ENCODE measurements around the gene ADAMTS3. TPM values are rescaled to one million over a fixed set of nuclear protein-coding genes. Genes with fewer than 3 reads are reported as not detected.

ADAMTS3 gene
- total RNA-seq, 1 donor from 2014 or later: 0.89 TPM

- no peaks in the 10 kb centered on the region for H3K36me3 Mint-ChIP-seq (ENCODE audit: insufficient read depth)
- no peak overlapping the region for H3K4me3 Mint-ChIP-seq (ENCODE audit: low read depth)
- no peaks in the 10 kb centered on the region for H3K27me3 Mint-ChIP-seq
- no peak for TF ChIP-seq CTCF (IDR thresholded peaks at IDR 0.05; ENCODE audit: unreplicated experiment)
- peaks cover 11% of the 10 kb centered on the region for H3K9me3 Mint-ChIP-seq (ENCODE audit: low read depth)
- DNase-seq (ENCODE audit: low spot score, unreplicated experiment): no peak
- H3K4me1 Mint-ChIP-seq (ENCODE audit: low read depth): no peaks in the 10 kb centered on the region
- H3K27ac Mint-ChIP-seq: no peak overlapping the region
Measured at GRCh38 chr4:72591547-72592454, 22.8 kb upstream of the ADAMTS3 start.

GRCh38 chr4:72587334-72587733 is 18.3 kb upstream of the ADAMTS3 start:
- no peak for TF ChIP-seq CTCF (IDR thresholded peaks at IDR 0.05; ENCODE audit: unreplicated experiment)
- no peaks in the 10 kb centered on the region for H3K9me3 Mint-ChIP-seq (ENCODE audit: low read depth)
- no peaks in the 10 kb centered on the region for H3K4me1 Mint-ChIP-seq (ENCODE audit: low read depth)
- H3K27ac Mint-ChIP-seq: no peak overlapping the region
- no peak overlapping the region for H3K4me3 Mint-ChIP-seq (ENCODE audit: low read depth)
- H3K27me3 Mint-ChIP-seq: no peaks in the 10 kb centered on the region
- no peaks in the 10 kb centered on the region for H3K36me3 Mint-ChIP-seq (ENCODE audit: insufficient read depth)
- DNase-seq (ENCODE audit: low spot score, unreplicated experiment): no peak

GRCh38 chr4:72582853-72583252 is 13.8 kb upstream of the ADAMTS3 start:
- Mint-ChIP-seq H3K36me3 (ENCODE audit: insufficient read depth) (no peaks in the 10 kb centered on the region), H3K27me3 (no peaks in the 10 kb centered on the region), H3K27ac (no peak overlapping the region), H3K4me3 (ENCODE audit: low read depth) (no peak overlapping the region), H3K9me3 (ENCODE audit: low read depth) (no peaks in the 10 kb centered on the region), H3K4me1 (ENCODE audit: low read depth) (no peaks in the 10 kb centered on the region)
- TF ChIP-seq CTCF (IDR thresholded peaks at IDR 0.05; ENCODE audit: unreplicated experiment): no peak
- no peak for DNase-seq (ENCODE audit: low spot score, unreplicated experiment)

- no peaks in the 10 kb centered on the region for H3K36me3 Mint-ChIP-seq (ENCODE audit: insufficient read depth)
- no peak for DNase-seq (ENCODE audit: low spot score, unreplicated experiment)
- H3K4me3 Mint-ChIP-seq (ENCODE audit: low read depth): no peak overlapping the region
- no peaks in the 10 kb centered on the region for H3K4me1 Mint-ChIP-seq (ENCODE audit: low read depth)
- no peaks in the 10 kb centered on the region for H3K9me3 Mint-ChIP-seq (ENCODE audit: low read depth)
- H3K27me3 Mint-ChIP-seq: no peaks in the 10 kb centered on the region
- no peak overlapping the region for H3K27ac Mint-ChIP-seq
- no peak for TF ChIP-seq CTCF (IDR thresholded peaks at IDR 0.05; ENCODE audit: unreplicated experiment)
Measured at GRCh38 chr4:72577211-72577610, 8.2 kb upstream of the ADAMTS3 start.

GRCh38 chr4:72571337-72571736 is 2.3 kb upstream of the ADAMTS3 start:
- TF ChIP-seq CTCF (IDR thresholded peaks at IDR 0.05; ENCODE audit: unreplicated experiment): no peak
- Mint-ChIP-seq H3K4me1 (ENCODE audit: low read depth) (peaks cover 13% of the 10 kb centered on the region), H3K4me3 (ENCODE audit: low read depth) (no peak overlapping the region), H3K36me3 (ENCODE audit: insufficient read depth) (no peaks in the 10 kb centered on the region), H3K27me3 (peaks cover 16% of the 10 kb centered on the region), H3K9me3 (ENCODE audit: low read depth) (no peaks in the 10 kb centered on the region), H3K27ac (no peak overlapping the region)
- no peak for DNase-seq (ENCODE audit: low spot score, unreplicated experiment)

All from progenitor cell of endocrine pancreas (in vitro differentiated cells).